Occipital lobe (tissue), 1 donor: ENCODE results near the gene YWHAG. TPM values are rescaled to one million over a fixed set of nuclear protein-coding genes. Genes with fewer than 3 reads are reported as not detected.

Source experiments
- total RNA-seq: library from RNA; depleted of rRNA; stranded (reverse); fragments of >200 nt; gene quantifications from one replicate; pipeline ENCODE4 v1.2.3, GENCODE V29; 2014

The YWHAG gene
- total RNA-seq, 1 donor from 2014 or later: 387 TPM

Other genes starting within 250 kb of the YWHAG start
- gene SRRM3, start 157.1 kb downstream of the YWHAG start, total RNA-seq: 6.7 TPM
- 2.7 TPM for gene HSPB1, start 56.3 kb downstream of the YWHAG start, total RNA-seq
- 0.94 TPM for gene SSC4D, start 50.7 kb upstream of the YWHAG start, total RNA-seq
- gene ZP3, start 66.0 kb upstream of the YWHAG start, total RNA-seq: 1.4 TPM
- 5.9 TPM for gene DTX2, start 102.7 kb upstream of the YWHAG start, total RNA-seq
- not detected for gene UPK3B, start 151.6 kb upstream of the YWHAG start, total RNA-seq
- gene SPDYE16, start 184.3 kb upstream of the YWHAG start, total RNA-seq: not detected